Mesenchymal stem cell (in vitro differentiated cells and primary cell): Measurements from ENCODE around the gene KIF27.
"Not testable (repeated sequence)": the region's sequence is repeated elsewhere in the genome, so short reads cannot be mapped to it uniquely, and the experiment has no call there.

Experiments used
- DNase-seq: peaks from one replicate; pipeline ENCODE4 v3.0.0-alpha.2; 2013
- H2AFZ ChIP-seq: one replicate; pipeline ENCODE4 v1.6.1; 2013; ENCODE audit warnings: low read depth, mild to moderate bottlenecking, control low read depth, inconsistent platforms, low read length, moderate library complexity
- H2AK5ac ChIP-seq: 2 replicates; pipeline ENCODE4 v1.6.1; 2013; ENCODE audit warnings: low read length, moderate library complexity, mild to moderate bottlenecking, inconsistent platforms; ENCODE audit not compliant: severe bottlenecking
- H2BK120ac ChIP-seq: one replicate; pipeline ENCODE4 v1.6.1; 2013; ENCODE audit warnings: low read depth, mild to moderate bottlenecking, inconsistent platforms, low read length, moderate library complexity
- H2BK12ac ChIP-seq, 2 experiments: one replicate each; pipeline ENCODE4 v1.6.1; 2013; ENCODE audit warnings: inconsistent platforms in 2 of 2, low read length in 2 of 2, mild to moderate bottlenecking in 2 of 2, moderate library complexity in 2 of 2, control low read depth in 1 of 2
- H2BK15ac ChIP-seq: one replicate; pipeline ENCODE4 v1.6.1; 2013; ENCODE audit warnings: mild to moderate bottlenecking, low read depth, inconsistent platforms; ENCODE audit not compliant: poor library complexity, severe bottlenecking
- H2BK5ac ChIP-seq: 2 replicates; pipeline ENCODE4 v1.6.1; 2013; ENCODE audit warnings: low read depth, mild to moderate bottlenecking, low read length, control low read depth, inconsistent platforms; ENCODE audit not compliant: poor library complexity, severe bottlenecking
- H3K14ac ChIP-seq, 2 experiments: one replicate each; pipeline ENCODE4 v1.6.1; 2013; ENCODE audit warnings: inconsistent platforms in 2 of 2, low read length in 2 of 2, control low read depth in 1 of 2, mild to moderate bottlenecking in 1 of 2, moderate library complexity in 1 of 2
- H3K18ac ChIP-seq, 2 experiments: one replicate each; pipeline ENCODE4 v1.6.1; 2013; ENCODE audit warnings: inconsistent platforms in 2 of 2, low read length in 2 of 2, control low read depth in 1 of 2, low read depth in 1 of 2, mild to moderate bottlenecking in 1 of 2
- H3K23ac ChIP-seq, 2 experiments: one replicate each; pipeline ENCODE4 v1.6.1; 2013; ENCODE audit warnings: inconsistent platforms in 2 of 2, low read length in 2 of 2, mild to moderate bottlenecking in 2 of 2, moderate library complexity in 2 of 2, control low read depth in 1 of 2
- H3K27ac ChIP-seq: 2 replicates; pipeline ENCODE4 v1.5.1; 2013; ENCODE audit warnings: mild to moderate bottlenecking, moderate library complexity, low read length, control low read depth, inconsistent platforms; ENCODE audit not compliant: poor library complexity, severe bottlenecking
- H3K27me3 ChIP-seq, 2 experiments: 2 replicates each; pipeline versions ENCODE4 v1.6.1 to v1.7.0; 2013; ENCODE audit warnings: low read length in 2 of 2, mild to moderate bottlenecking in 2 of 2, moderate library complexity in 2 of 2, control low read depth in 1 of 2, inconsistent platforms in 1 of 2; ENCODE audit not compliant: control insufficient read depth in 1 of 2, insufficient read depth in 1 of 2
- H3K36me3 ChIP-seq, 2 experiments: 2 replicates each; pipeline versions ENCODE4 v1.6.1 to v1.7.0; 2013; ENCODE audit warnings: low read length in 2 of 2, control low read depth in 1 of 2, inconsistent platforms in 1 of 2, low read depth in 1 of 2, mild to moderate bottlenecking in 1 of 2; ENCODE audit not compliant: insufficient read depth in 2 of 2, control insufficient read depth in 1 of 2
- H3K4ac ChIP-seq, 2 experiments: one replicate each; pipeline ENCODE4 v1.6.1; 2013; ENCODE audit warnings: inconsistent platforms in 2 of 2, low read length in 2 of 2, mild to moderate bottlenecking in 2 of 2, moderate library complexity in 2 of 2, control low read depth in 1 of 2, low read depth in 1 of 2
- H3K4me1 ChIP-seq: 2 replicates; pipeline ENCODE4 v1.6.1; 2013; ENCODE audit warnings: low read depth, low read length, control low read depth; ENCODE audit not compliant: control insufficient read depth, insufficient read depth
- H3K4me2 ChIP-seq: 2 replicates; pipeline ENCODE4 v1.6.1; 2013; ENCODE audit warnings: low read length, mild to moderate bottlenecking, inconsistent platforms; ENCODE audit not compliant: poor library complexity, severe bottlenecking
- H3K4me3 ChIP-seq, 2 experiments: 2 replicates each; pipeline versions ENCODE4 v1.5.1 to v1.7.0; 2013; ENCODE audit warnings: low read length in 2 of 2, mild to moderate bottlenecking in 2 of 2, control low read depth in 1 of 2, low read depth in 1 of 2; ENCODE audit not compliant: insufficient read depth in 1 of 2
- H3K79me1 ChIP-seq: replicated peaks from 2 replicates; pipeline ENCODE4 v1.6.1; 2013; ENCODE audit warnings: mild to moderate bottlenecking, control low read depth, low read length, inconsistent platforms; ENCODE audit not compliant: poor library complexity, severe bottlenecking
- H3K9ac ChIP-seq: 2 replicates; pipeline ENCODE4 v1.7.0; 2013; ENCODE audit warnings: mild to moderate bottlenecking, low read length, moderate library complexity
- H3K9me3 ChIP-seq: 2 replicates; pipeline ENCODE4 v1.7.0; 2013; ENCODE audit warnings: mild to moderate bottlenecking, low read length; ENCODE audit not compliant: control insufficient read depth
- H4K8ac ChIP-seq: one replicate; pipeline ENCODE4 v1.6.1; 2013; ENCODE audit warnings: inconsistent platforms, mild to moderate bottlenecking, low read length, moderate library complexity
- H4K91ac ChIP-seq: one replicate; pipeline ENCODE4 v1.6.1; 2013; ENCODE audit warnings: mild to moderate bottlenecking, low read length, inconsistent platforms
- whole genome bisulfite sequencing: methylation state at CpG from one replicate; pipeline ENCODE4 v1.1.7; 2013; ENCODE audit warnings: mixed read lengths; 5-methylcytosine and 5-hydroxymethylcytosine counted together

The KIF27 gene

DNA sequence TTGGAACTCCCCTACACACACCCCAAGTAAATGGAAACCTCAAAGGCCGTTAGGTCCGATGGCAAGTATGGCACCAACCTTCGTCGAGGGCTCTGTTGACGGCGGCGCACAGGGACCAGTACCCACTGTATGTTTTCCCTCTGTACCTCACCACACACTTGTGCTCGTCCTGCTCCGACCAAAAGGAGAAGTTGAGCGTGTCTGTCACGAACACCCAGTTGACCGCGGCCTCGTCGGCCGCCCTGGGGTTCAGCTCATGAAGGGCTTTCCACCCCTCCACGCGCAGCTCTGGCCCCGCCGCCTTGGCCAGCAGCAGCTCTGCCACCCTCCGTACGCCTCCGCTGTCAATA, 34.8 kb upstream of the KIF27 start:
- Histone ChIP-seq H3K9ac (peak overlapping the region; percentile 95), H4K8ac (peak overlapping the region; percentile 92), H3K9me3 (no peaks in the 10 kb centered on the region), H2BK5ac (no peak overlapping the region), H3K14ac (no peak overlapping the region), H3K27ac (no peak overlapping the region), H4K91ac (peak overlapping the region; percentile 1), H2AFZ (no peak overlapping the region), H2BK12ac (no peak overlapping the region), H3K18ac (peak overlapping the region in 1 of 2 experiments; percentile 38), H3K4me2 (peak overlapping the region; percentile 33), H3K36me3 (peaks cover 7 to 19% of the 10 kb centered on the region in 2 experiments), H3K79me1 (no peaks in the 10 kb centered on the region), H2AK5ac (no peak overlapping the region), H3K4me1 (peaks cover 6% of the 10 kb centered on the region), H3K4me3 (peak overlapping the region; percentile 46 to 91), H2BK15ac (peak overlapping the region; percentile 26), H3K27me3 (no peaks in the 10 kb centered on the region), H3K23ac (no peak overlapping the region), H3K4ac (peak overlapping the region in 1 of 2 experiments; percentile 62), H2BK120ac (no peak overlapping the region)
- WGBS = 91% methylated on average over 23 of the region's 23 CpGs
- DNase-seq = no peak

DNA sequence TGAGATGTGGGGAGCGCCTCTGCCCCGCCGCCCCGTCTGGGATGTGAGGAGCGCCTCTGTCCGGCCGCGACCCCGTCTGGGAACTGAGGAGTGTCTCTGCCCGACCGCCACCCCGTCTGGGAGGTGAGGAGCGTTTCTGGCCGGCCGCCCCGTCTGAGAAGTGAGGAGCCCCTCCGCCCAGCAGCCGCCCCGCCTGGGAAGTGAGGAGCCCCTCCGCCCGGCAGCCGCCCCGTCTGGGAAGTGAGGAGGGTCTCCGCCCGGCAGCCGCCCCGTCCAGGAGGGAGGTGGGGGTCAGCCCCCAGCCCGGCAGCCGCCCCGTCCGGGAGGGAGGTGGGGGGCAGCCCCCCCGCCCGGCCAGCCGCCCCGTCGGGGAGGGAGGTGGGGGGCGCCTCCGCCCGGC, 26.9 kb upstream of the KIF27 start:
- not testable (repeated sequence) for H3K4ac ChIP-seq, H3K9me3 ChIP-seq, H3K4me1 ChIP-seq, H2AFZ ChIP-seq, H3K79me1 ChIP-seq, H2BK5ac ChIP-seq, H3K27me3 ChIP-seq, H3K27ac ChIP-seq, H3K9ac ChIP-seq, H2AK5ac ChIP-seq, H3K14ac ChIP-seq, H2BK120ac ChIP-seq, H3K4me2 ChIP-seq, DNase-seq, H3K18ac ChIP-seq, H4K8ac ChIP-seq, H4K91ac ChIP-seq, H2BK15ac ChIP-seq, H3K23ac ChIP-seq, H2BK12ac ChIP-seq, H3K4me3 ChIP-seq
- 97% methylated on average over 29 of the region's 39 CpGs for WGBS
- peaks cover 10 to 42% of the 10 kb centered on the region in 2 experiments for H3K36me3 ChIP-seq

DNA sequence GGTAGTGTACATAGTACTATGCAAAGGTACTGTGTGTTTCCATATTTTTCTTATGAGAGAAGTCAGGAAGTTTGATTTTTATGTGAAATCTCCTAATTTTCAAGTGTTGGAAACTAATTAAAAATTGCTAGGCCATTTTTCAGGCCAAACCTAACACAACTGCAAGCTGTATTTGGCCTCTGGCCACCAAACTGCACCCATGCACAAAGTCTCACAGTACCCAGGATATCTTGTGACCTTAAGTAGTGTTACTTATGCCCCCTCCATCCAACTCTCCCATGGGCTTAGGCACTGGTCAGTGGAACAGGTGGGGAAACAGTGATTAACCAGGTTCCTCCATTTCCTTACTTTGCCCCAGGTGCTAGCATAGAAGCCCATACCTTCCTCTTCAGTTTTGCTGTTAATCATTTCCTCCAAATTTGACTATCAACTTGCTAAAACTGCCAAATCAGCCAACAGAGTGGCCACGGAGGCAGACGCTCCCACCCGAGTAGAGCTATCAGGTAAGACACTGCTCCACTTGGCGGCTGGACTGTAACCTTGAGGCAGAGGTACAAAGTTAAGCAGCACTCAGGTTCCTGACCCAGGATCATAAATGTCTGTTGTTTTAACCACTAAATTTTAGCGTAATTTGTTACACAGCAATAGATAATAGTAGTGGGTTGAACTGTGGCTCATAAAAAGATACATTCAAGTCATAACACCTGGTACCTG, 19.5 kb upstream of the KIF27 start:
- Histone ChIP-seq H3K18ac (no peak overlapping the region), H3K9ac (no peak overlapping the region), H3K36me3 (peaks cover 3 to 64% of the 10 kb centered on the region in 2 experiments), H3K4me2 (no peak overlapping the region), H3K4ac (no peak overlapping the region), H2BK12ac (no peak overlapping the region), H2BK15ac (no peak overlapping the region), H3K9me3 (no peaks in the 10 kb centered on the region), H3K27ac (no peak overlapping the region), H3K79me1 (no peaks in the 10 kb centered on the region), H3K14ac (no peak overlapping the region), H2BK120ac (no peak overlapping the region), H2AK5ac (no peak overlapping the region), H3K23ac (no peak overlapping the region), H2BK5ac (no peak overlapping the region), H4K91ac (no peak overlapping the region), H2AFZ (no peak overlapping the region), H3K4me3 (no peak overlapping the region), H4K8ac (no peak overlapping the region), H3K4me1 (no peaks in the 10 kb centered on the region), H3K27me3 (no peaks in the 10 kb centered on the region)
- DNase-seq = no peak
- WGBS = 94% methylated on average over 4 of the region's 5 CpGs

DNA sequence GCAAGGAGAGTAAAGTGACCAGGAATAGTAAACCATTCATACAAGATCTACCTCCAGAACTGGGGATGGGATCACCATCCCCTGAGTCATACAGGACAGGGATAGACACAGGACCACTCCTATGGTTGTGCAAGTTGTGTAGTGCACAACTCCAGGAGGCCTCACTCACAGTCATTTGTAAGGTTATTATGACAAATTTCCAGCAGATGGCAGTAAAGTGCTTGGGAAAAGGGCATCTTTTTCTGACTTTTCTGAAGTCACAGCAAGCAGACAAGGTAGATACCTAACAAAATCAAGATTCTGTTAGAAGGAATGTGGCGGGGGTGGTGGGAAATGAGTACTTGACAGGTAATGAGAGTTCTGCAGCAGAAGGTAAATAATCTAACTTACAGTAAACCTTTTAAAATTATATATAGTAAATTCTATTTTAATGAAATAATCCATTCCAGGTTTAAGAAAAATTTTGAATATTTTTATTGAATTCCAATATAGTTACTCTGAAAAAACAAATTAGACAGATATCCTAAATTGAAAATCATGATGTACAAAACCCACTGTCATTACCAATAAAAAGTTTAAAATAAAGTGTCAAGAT, 16.7 kb upstream of the KIF27 start:
- no peaks in the 10 kb centered on the region for H3K27me3 ChIP-seq
- H4K91ac ChIP-seq = no peak overlapping the region
- H3K18ac ChIP-seq = no peak overlapping the region
- H2BK15ac ChIP-seq = no peak overlapping the region
- no peak overlapping the region for H2BK12ac ChIP-seq
- no peak overlapping the region for H3K27ac ChIP-seq
- no peak overlapping the region for H2AK5ac ChIP-seq
- peaks cover 2% of the 10 kb centered on the region for H3K4me1 ChIP-seq
- H3K4me3 ChIP-seq = no peak overlapping the region
- H2BK120ac ChIP-seq = no peak overlapping the region
- H3K23ac ChIP-seq = no peak overlapping the region
- no peak overlapping the region for H3K14ac ChIP-seq
- H3K79me1 ChIP-seq = no peaks in the 10 kb centered on the region
- no CpG with 5 or more reads among the region's 1 CpG for WGBS
- H3K4ac ChIP-seq = no peak overlapping the region
- H4K8ac ChIP-seq = no peak overlapping the region
- DNase-seq = peak; percentile 78
- H2BK5ac ChIP-seq = no peak overlapping the region
- H3K4me2 ChIP-seq = no peak overlapping the region
- no peaks in the 10 kb centered on the region for H3K9me3 ChIP-seq
- H3K36me3 ChIP-seq = peaks cover 3 to 44% of the 10 kb centered on the region in 2 experiments
- no peak overlapping the region for H3K9ac ChIP-seq
- H2AFZ ChIP-seq = no peak overlapping the region
